Activated naive CD8-positive, alpha-beta T cell treated with anti-CD3 and anti-CD28 coated beads for 36 hours (primary cell): Measurements from ENCODE around the gene NPL. TPM values are rescaled to one million over a fixed set of nuclear protein-coding genes. Genes with fewer than 3 reads are reported as not detected.

Source experiments
- DNase-seq: peaks from one replicate; pipeline ENCODE4 v3.0.0; 2021
- H3K27ac Mint-ChIP-seq: one replicate; pipeline ENCODE4 v1.8.0; 2022; ENCODE audit warnings: mild to moderate bottlenecking, moderate library complexity, mixed read lengths
- H3K27me3 Mint-ChIP-seq: one replicate; pipeline ENCODE4 v1.8.0; 2022; ENCODE audit warnings: mild to moderate bottlenecking, mixed read lengths
- H3K36me3 Mint-ChIP-seq: one replicate; pipeline ENCODE4 v1.8.0; 2021; ENCODE audit warnings: mild to moderate bottlenecking, mixed read lengths
- H3K4me1 Mint-ChIP-seq: one replicate; pipeline ENCODE4 v1.8.0; 2021; ENCODE audit warnings: mixed read lengths
- H3K4me3 Mint-ChIP-seq: one replicate; pipeline ENCODE4 v1.8.0; 2022; ENCODE audit warnings: mild to moderate bottlenecking, moderate library complexity, mixed read lengths
- H3K9me3 Mint-ChIP-seq: one replicate; pipeline ENCODE4 v1.8.0; 2022; ENCODE audit warnings: mixed read lengths
- total RNA-seq, 2 experiments: library from RNA; stranded (reverse); gene quantifications; one replicate each; pipeline ENCODE4 v1.2.3, GENCODE V29; 2021

NPL gene
- total RNA-seq, 2 experiments from 2014 or later, result 4.7 to 5.4 TPM

- DNase-seq, result no peak
- peaks cover 17% of the 10 kb centered on the region for H3K4me1 Mint-ChIP-seq
- H3K36me3 Mint-ChIP-seq, result peaks cover 12% of the 10 kb centered on the region
- H3K27ac Mint-ChIP-seq, result no peak overlapping the region
- no peak overlapping the region for H3K4me3 Mint-ChIP-seq
- H3K27me3 Mint-ChIP-seq, result peaks cover 19% of the 10 kb centered on the region
- H3K9me3 Mint-ChIP-seq, result no peaks in the 10 kb centered on the region
Measured at GRCh38 chr1:182791281-182792179, 2.0 kb downstream of the NPL start.

GRCh38 chr1:182794091-182794490 is 4.5 kb downstream of the NPL start:
- peaks cover 11% of the 10 kb centered on the region for H3K4me1 Mint-ChIP-seq
- DNase-seq, result no peak
- peaks cover 5% of the 10 kb centered on the region for H3K27me3 Mint-ChIP-seq
- H3K4me3 Mint-ChIP-seq, result no peak overlapping the region
- no peak overlapping the region for H3K27ac Mint-ChIP-seq
- no peaks in the 10 kb centered on the region for H3K9me3 Mint-ChIP-seq
- peaks cover 18% of the 10 kb centered on the region for H3K36me3 Mint-ChIP-seq

GRCh38 chr1:182794676-182795201 is 5.2 kb downstream of the NPL start:
- peaks cover 9% of the 10 kb centered on the region for H3K4me1 Mint-ChIP-seq
- H3K9me3 Mint-ChIP-seq, result no peaks in the 10 kb centered on the region
- H3K27ac Mint-ChIP-seq, result no peak overlapping the region
- peaks cover 18% of the 10 kb centered on the region for H3K36me3 Mint-ChIP-seq
- H3K27me3 Mint-ChIP-seq, result peaks cover 5% of the 10 kb centered on the region
- DNase-seq, result no peak
- H3K4me3 Mint-ChIP-seq, result no peak overlapping the region

- Mint-ChIP-seq H3K9me3 (no peaks in the 10 kb centered on the region), H3K4me1 (peaks cover 8% of the 10 kb centered on the region), H3K27ac (no peak overlapping the region), H3K4me3 (no peak overlapping the region), H3K36me3 (peaks cover 18% of the 10 kb centered on the region), H3K27me3 (peaks cover 4% of the 10 kb centered on the region)
- no peak for DNase-seq
Measured at GRCh38 chr1:182795563-182796228, 6.1 kb downstream of the NPL start.

GRCh38 chr1:182802006-182802803 is 12.6 kb downstream of the NPL start:
- H3K4me1 Mint-ChIP-seq, result no peaks in the 10 kb centered on the region
- H3K27me3 Mint-ChIP-seq, result no peaks in the 10 kb centered on the region
- no peaks in the 10 kb centered on the region for H3K9me3 Mint-ChIP-seq
- H3K36me3 Mint-ChIP-seq, result peaks cover 6% of the 10 kb centered on the region
- no peak overlapping the region for H3K27ac Mint-ChIP-seq
- no peak overlapping the region for H3K4me3 Mint-ChIP-seq
- DNase-seq, result no peak

- Mint-ChIP-seq H3K4me1 (no peaks in the 10 kb centered on the region), H3K9me3 (no peaks in the 10 kb centered on the region), H3K27ac (no peak overlapping the region), H3K27me3 (no peaks in the 10 kb centered on the region), H3K36me3 (peaks cover 4% of the 10 kb centered on the region), H3K4me3 (no peak overlapping the region)
- no peak for DNase-seq
Measured at GRCh38 chr1:182803846-182804245, 14.3 kb downstream of the NPL start.

- no peaks in the 10 kb centered on the region for H3K27me3 Mint-ChIP-seq
- no peak overlapping the region for H3K4me3 Mint-ChIP-seq
- H3K27ac Mint-ChIP-seq, result no peak overlapping the region
- no peaks in the 10 kb centered on the region for H3K4me1 Mint-ChIP-seq
- H3K36me3 Mint-ChIP-seq, result peaks cover 4% of the 10 kb centered on the region
- DNase-seq, result no peak
- no peaks in the 10 kb centered on the region for H3K9me3 Mint-ChIP-seq
Measured at GRCh38 chr1:182806015-182806678, 16.6 kb downstream of the NPL start.

- no peak for DNase-seq
- H3K9me3 Mint-ChIP-seq, result no peaks in the 10 kb centered on the region
- H3K27me3 Mint-ChIP-seq, result no peaks in the 10 kb centered on the region
- peaks cover 4% of the 10 kb centered on the region for H3K36me3 Mint-ChIP-seq
- no peaks in the 10 kb centered on the region for H3K4me1 Mint-ChIP-seq
- no peak overlapping the region for H3K4me3 Mint-ChIP-seq
- no peak overlapping the region for H3K27ac Mint-ChIP-seq
Measured at GRCh38 chr1:182807907-182808306, 18.3 kb downstream of the NPL start.

- H3K4me3 Mint-ChIP-seq, result no peak overlapping the region
- H3K4me1 Mint-ChIP-seq, result no peaks in the 10 kb centered on the region
- no peaks in the 10 kb centered on the region for H3K27me3 Mint-ChIP-seq
- no peaks in the 10 kb centered on the region for H3K9me3 Mint-ChIP-seq
- no peak for DNase-seq
- peaks cover 4% of the 10 kb centered on the region for H3K36me3 Mint-ChIP-seq
- no peak overlapping the region for H3K27ac Mint-ChIP-seq
Measured at GRCh38 chr1:182809414-182809957, 19.9 kb downstream of the NPL start.

GRCh38 chr1:182811975-182812722 is 22.6 kb downstream of the NPL start:
- peaks cover 3% of the 10 kb centered on the region for H3K36me3 Mint-ChIP-seq
- no peak for DNase-seq
- H3K27me3 Mint-ChIP-seq, result no peaks in the 10 kb centered on the region
- H3K9me3 Mint-ChIP-seq, result no peaks in the 10 kb centered on the region
- no peak overlapping the region for H3K4me3 Mint-ChIP-seq
- no peak overlapping the region for H3K27ac Mint-ChIP-seq
- H3K4me1 Mint-ChIP-seq, result no peaks in the 10 kb centered on the region

- H3K27ac Mint-ChIP-seq, result no peak overlapping the region
- no peaks in the 10 kb centered on the region for H3K9me3 Mint-ChIP-seq
- DNase-seq, result no peak
- peaks cover 20% of the 10 kb centered on the region for H3K36me3 Mint-ChIP-seq
- H3K4me1 Mint-ChIP-seq, result peaks cover 6% of the 10 kb centered on the region
- no peaks in the 10 kb centered on the region for H3K27me3 Mint-ChIP-seq
- no peak overlapping the region for H3K4me3 Mint-ChIP-seq
Measured at GRCh38 chr1:182816863-182817262, 27.3 kb downstream of the NPL start.

- no peaks in the 10 kb centered on the region for H3K27me3 Mint-ChIP-seq
- no peak for DNase-seq
- no peaks in the 10 kb centered on the region for H3K9me3 Mint-ChIP-seq
- H3K27ac Mint-ChIP-seq, result no peak overlapping the region
- peaks cover 6% of the 10 kb centered on the region for H3K4me1 Mint-ChIP-seq
- peaks cover 20% of the 10 kb centered on the region for H3K36me3 Mint-ChIP-seq
- H3K4me3 Mint-ChIP-seq, result no peak overlapping the region
Measured at GRCh38 chr1:182817802-182818201, 28.2 kb downstream of the NPL start.

GRCh38 chr1:182823220-182823619 is 33.6 kb downstream of the NPL start:
- no peak overlapping the region for H3K4me3 Mint-ChIP-seq
- H3K9me3 Mint-ChIP-seq, result no peaks in the 10 kb centered on the region
- no peak for DNase-seq
- H3K27ac Mint-ChIP-seq, result no peak overlapping the region
- H3K27me3 Mint-ChIP-seq, result no peaks in the 10 kb centered on the region
- H3K4me1 Mint-ChIP-seq, result peaks cover 5% of the 10 kb centered on the region
- peaks cover 19% of the 10 kb centered on the region for H3K36me3 Mint-ChIP-seq

GRCh38 chr1:182826892-182827291 is 37.3 kb downstream of the NPL start:
- no peaks in the 10 kb centered on the region for H3K27me3 Mint-ChIP-seq
- DNase-seq, result no peak
- peaks cover 4% of the 10 kb centered on the region for H3K4me1 Mint-ChIP-seq
- no peak overlapping the region for H3K4me3 Mint-ChIP-seq
- H3K27ac Mint-ChIP-seq, result no peak overlapping the region
- peaks cover 9% of the 10 kb centered on the region for H3K36me3 Mint-ChIP-seq
- no peaks in the 10 kb centered on the region for H3K9me3 Mint-ChIP-seq
